Activated naive CD4-positive, alpha-beta T cell treated with anti-CD3 and anti-CD28 coated beads, Interleukin-2, amount 50 U/mL, for 24 hours (primary cell): ENCODE measurements around the gene MYH8.

Experiments used
- H3K27ac Mint-ChIP-seq: one replicate; pipeline ENCODE4 v1.8.0; 2021; ENCODE audit warnings: mild to moderate bottlenecking, mixed read lengths
- H3K27me3 Mint-ChIP-seq: one replicate; pipeline ENCODE4 v1.8.0; 2021; ENCODE audit warnings: mixed read lengths
- H3K36me3 Mint-ChIP-seq: one replicate; pipeline ENCODE4 v1.8.0; 2021; ENCODE audit warnings: mixed read lengths
- H3K4me1 Mint-ChIP-seq: one replicate; pipeline ENCODE4 v1.8.0; 2021; ENCODE audit warnings: mixed read lengths
- H3K4me3 Mint-ChIP-seq: one replicate; pipeline ENCODE4 v1.8.0; 2021; ENCODE audit warnings: mild to moderate bottlenecking, mixed read lengths
- H3K9me3 Mint-ChIP-seq: one replicate; pipeline ENCODE4 v1.8.0; 2021; ENCODE audit warnings: mixed read lengths

MYH8 gene

DNA sequence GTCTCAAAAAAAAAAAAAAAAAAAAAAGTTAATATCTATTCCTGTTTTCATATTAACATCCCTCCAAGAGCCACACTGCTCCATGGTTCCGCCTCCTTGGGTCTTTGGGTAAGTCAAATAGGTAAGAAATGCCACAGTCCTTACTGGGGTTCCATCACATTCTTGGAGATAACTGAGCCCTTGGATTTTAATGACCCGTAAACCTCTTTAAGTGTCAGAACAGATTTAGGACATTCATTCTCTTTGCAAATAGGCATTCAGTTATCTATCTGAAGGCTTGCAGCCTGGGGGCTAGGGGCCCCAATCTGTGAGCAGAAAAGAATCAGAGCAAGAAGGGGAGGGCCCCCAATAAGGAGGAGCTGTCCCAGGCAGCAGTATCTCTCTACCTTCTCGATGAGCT is 76.9 kb downstream of the MYH8 start:
- H3K4me1 Mint-ChIP-seq = no peaks in the 10 kb centered on the region
- H3K36me3 Mint-ChIP-seq = no peaks in the 10 kb centered on the region
- no peak overlapping the region for H3K4me3 Mint-ChIP-seq
- H3K9me3 Mint-ChIP-seq = no peaks in the 10 kb centered on the region
- no peak overlapping the region for H3K27ac Mint-ChIP-seq
- no peaks in the 10 kb centered on the region for H3K27me3 Mint-ChIP-seq
